ENCODE data around the gene PPP6R3.
"Not testable (repeated sequence)": the region's sequence is repeated elsewhere in the genome, so short reads cannot be mapped to it uniquely, and the experiment has no call there.

The PPP6R3 gene

GRCh38 chr11:68472778-68473177, 12.2 kb downstream of the PPP6R3 start:
- Histone ChIP-seq H3K36me3 (ENCODE audit: insufficient read depth, low read length) (peaks cover 39% of the 10 kb centered on the region), H3K4me1 (ENCODE audit: insufficient read depth, low read length) (peaks cover 50% of the 10 kb centered on the region), H3K27ac (ENCODE audit: low read length) (no peak overlapping the region), H3K9me3 (ENCODE audit: insufficient read depth, low read length, severe bottlenecking) (peaks cover 4% of the 10 kb centered on the region), H4K20me1 (ENCODE audit: insufficient read depth, low read length) (peaks cover 80% of the 10 kb centered on the region), H3K27me3 (ENCODE audit: insufficient read depth, low read length, poor library complexity) (no peaks in the 10 kb centered on the region), H3K9ac (ENCODE audit: low read depth, low read length) (no peak overlapping the region), H3K4me3 (ENCODE audit: low read depth in 1 of 2, low read length in 2 of 2) (no peak overlapping the region), H2AFZ (ENCODE audit: low read depth, low read length) (no peak overlapping the region), H3K79me2 (ENCODE audit: insufficient read depth, low read length) (peaks cover 96% of the 10 kb centered on the region), H3K4me2 (ENCODE audit: insufficient read depth, low read length) (0 out of 2 replicates have a peak overlapping the region, but pooled peaks have one; percentile 4)
- TF ChIP-seq, protein P1, sequence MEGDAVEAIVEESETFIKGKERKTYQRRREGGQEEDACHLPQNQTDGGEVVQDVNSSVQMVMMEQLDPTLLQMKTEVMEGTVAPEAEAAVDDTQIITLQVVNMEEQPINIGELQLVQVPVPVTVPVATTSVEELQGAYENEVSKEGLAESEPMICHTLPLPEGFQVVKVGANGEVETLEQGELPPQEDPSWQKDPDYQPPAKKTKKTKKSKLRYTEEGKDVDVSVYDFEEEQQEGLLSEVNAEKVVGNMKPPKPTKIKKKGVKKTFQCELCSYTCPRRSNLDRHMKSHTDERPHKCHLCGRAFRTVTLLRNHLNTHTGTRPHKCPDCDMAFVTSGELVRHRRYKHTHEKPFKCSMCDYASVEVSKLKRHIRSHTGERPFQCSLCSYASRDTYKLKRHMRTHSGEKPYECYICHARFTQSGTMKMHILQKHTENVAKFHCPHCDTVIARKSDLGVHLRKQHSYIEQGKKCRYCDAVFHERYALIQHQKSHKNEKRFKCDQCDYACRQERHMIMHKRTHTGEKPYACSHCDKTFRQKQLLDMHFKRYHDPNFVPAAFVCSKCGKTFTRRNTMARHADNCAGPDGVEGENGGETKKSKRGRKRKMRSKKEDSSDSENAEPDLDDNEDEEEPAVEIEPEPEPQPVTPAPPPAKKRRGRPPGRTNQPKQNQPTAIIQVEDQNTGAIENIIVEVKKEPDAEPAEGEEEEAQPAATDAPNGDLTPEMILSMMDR (IDR thresholded peaks at IDR 0.05; ENCODE audit: borderline replicate concordance, extremely low read depth, low read length, poor library complexity, severe bottlenecking): no peak
- no peak for DNase-seq
- no peak for ATAC-seq (ENCODE audit: insufficient read depth, low read depth)

DNA sequence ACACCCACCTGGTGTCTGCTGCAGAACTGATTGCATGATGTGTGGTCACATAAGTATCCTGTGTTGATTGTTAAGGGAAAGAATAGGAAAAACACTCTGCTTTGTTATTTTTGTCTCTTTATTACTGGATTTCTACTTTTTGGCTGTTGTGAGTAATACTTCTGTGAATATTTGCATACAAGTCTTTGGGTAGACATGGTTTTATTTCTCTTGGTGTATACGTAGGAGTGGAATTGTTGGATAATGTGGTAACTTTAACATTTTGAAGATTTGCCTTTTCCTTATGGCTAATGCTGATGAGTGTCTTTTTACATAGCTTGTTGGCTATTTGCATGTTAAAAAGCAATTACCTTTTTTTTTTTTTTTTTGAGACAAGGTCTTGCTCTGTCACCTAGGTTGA, 13.1 kb downstream of the PPP6R3 start:
- Histone ChIP-seq H3K27me3 (ENCODE audit: insufficient read depth, low read length, poor library complexity) (no peaks in the 10 kb centered on the region), H3K79me2 (ENCODE audit: insufficient read depth, low read length) (peaks cover 96% of the 10 kb centered on the region), H3K9me3 (ENCODE audit: insufficient read depth, low read length, severe bottlenecking) (peaks cover 4% of the 10 kb centered on the region), H4K20me1 (ENCODE audit: insufficient read depth, low read length) (peaks cover 80% of the 10 kb centered on the region), H3K9ac (ENCODE audit: low read depth, low read length) (no peak overlapping the region), H2AFZ (ENCODE audit: low read depth, low read length) (no peak overlapping the region), H3K4me3 (ENCODE audit: low read depth in 1 of 2, low read length in 2 of 2) (no peak overlapping the region), H3K4me1 (ENCODE audit: insufficient read depth, low read length) (peaks cover 41% of the 10 kb centered on the region), H3K36me3 (ENCODE audit: insufficient read depth, low read length) (peaks cover 34% of the 10 kb centered on the region), H3K27ac (ENCODE audit: low read length) (no peak overlapping the region), H3K4me2 (ENCODE audit: insufficient read depth, low read length) (no peak overlapping the region)
- no peak for ATAC-seq (ENCODE audit: insufficient read depth, low read depth)
- no peak for DNase-seq
- TF ChIP-seq, protein P1 (IDR thresholded peaks at IDR 0.05; ENCODE audit: borderline replicate concordance, extremely low read depth, low read length, poor library complexity, severe bottlenecking): no peak
- TF ChIP-seq EZH2 (IDR thresholded peaks at IDR 0.05; ENCODE audit: borderline replicate concordance, low read depth, low read length, severe bottlenecking): no peak

DNA sequence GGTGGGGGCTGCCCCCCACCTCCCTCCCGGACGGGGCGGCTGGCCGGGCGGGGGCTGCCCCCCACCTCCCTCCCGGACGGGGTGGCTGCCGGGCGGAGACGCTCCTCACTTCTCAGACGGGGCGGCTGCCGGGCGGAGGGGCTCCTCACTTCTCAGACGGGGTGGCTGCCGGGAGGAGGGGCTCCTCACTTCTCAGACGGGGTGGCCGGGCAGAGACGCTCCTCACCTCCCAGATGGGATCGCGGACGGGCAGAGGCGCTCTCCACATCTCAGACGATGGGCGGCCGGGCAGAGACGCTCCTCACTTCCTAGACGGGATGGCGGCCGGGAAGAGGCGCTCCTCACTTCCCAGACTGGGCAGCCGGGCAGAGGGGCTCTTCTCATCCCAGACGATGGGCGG, 15.1 kb downstream of the PPP6R3 start:
- H3K4me3 ChIP-seq (ENCODE audit: low read depth in 1 of 2, low read length in 2 of 2); H3K27ac ChIP-seq (ENCODE audit: low read length); H3K27me3 ChIP-seq (ENCODE audit: insufficient read depth, low read length, poor library complexity); H2AFZ ChIP-seq (ENCODE audit: low read depth, low read length); H3K4me2 ChIP-seq (ENCODE audit: insufficient read depth, low read length); H3K9ac ChIP-seq (ENCODE audit: low read depth, low read length); DNase-seq; H3K9me3 ChIP-seq (ENCODE audit: insufficient read depth, low read length, severe bottlenecking); ATAC-seq (ENCODE audit: insufficient read depth, low read depth): not testable (repeated sequence)
- H3K4me1 ChIP-seq (ENCODE audit: insufficient read depth, low read length): peaks cover 21% of the 10 kb centered on the region
- H4K20me1 ChIP-seq (ENCODE audit: insufficient read depth, low read length): peaks cover 80% of the 10 kb centered on the region
- H3K79me2 ChIP-seq (ENCODE audit: insufficient read depth, low read length): peaks cover 96% of the 10 kb centered on the region
- peaks cover 30% of the 10 kb centered on the region for H3K36me3 ChIP-seq (ENCODE audit: insufficient read depth, low read length)

- TF ChIP-seq, protein P1 (IDR thresholded peaks at IDR 0.05; ENCODE audit: borderline replicate concordance, extremely low read depth, low read length, poor library complexity, severe bottlenecking): no peak
- no peak for TF ChIP-seq EZH2 (IDR thresholded peaks at IDR 0.05; ENCODE audit: borderline replicate concordance, low read depth, low read length, severe bottlenecking)
- Histone ChIP-seq H3K4me3 (ENCODE audit: low read depth in 1 of 2, low read length in 2 of 2) (no peak overlapping the region), H2AFZ (ENCODE audit: low read depth, low read length) (no peak overlapping the region), H3K27me3 (ENCODE audit: insufficient read depth, low read length, poor library complexity) (no peaks in the 10 kb centered on the region), H4K20me1 (ENCODE audit: insufficient read depth, low read length) (peaks cover 73% of the 10 kb centered on the region), H3K36me3 (ENCODE audit: insufficient read depth, low read length) (peaks cover 14% of the 10 kb centered on the region), H3K27ac (ENCODE audit: low read length) (no peak overlapping the region), H3K79me2 (ENCODE audit: insufficient read depth, low read length) (peaks cover 96% of the 10 kb centered on the region), H3K4me1 (ENCODE audit: insufficient read depth, low read length) (no peaks in the 10 kb centered on the region), H3K4me2 (ENCODE audit: insufficient read depth, low read length) (no peak overlapping the region), H3K9ac (ENCODE audit: low read depth, low read length) (no peak overlapping the region), H3K9me3 (ENCODE audit: insufficient read depth, low read length, severe bottlenecking) (peaks cover 2% of the 10 kb centered on the region)
- DNase-seq (no peak), ATAC-seq (ENCODE audit: insufficient read depth, low read depth) (no peak)
Observed at GRCh38 chr11:68479390-68479789, 18.8 kb downstream of the PPP6R3 start.
